ENCODE results near the gene CXCR6.
A peak's percentile ranks its signal among the peaks of the same experiment; 100 is the strongest.

The CXCR6 gene

GRCh38 chr3:45922950-45923590 is 20.2 kb upstream of the CXCR6 start:
- no peak for DNase-seq

- DNase-seq = no peak
Measured at GRCh38 chr3:45923755-45924154, 19.5 kb upstream of the CXCR6 start.

GRCh38 chr3:45927881-45928280 is 15.4 kb upstream of the CXCR6 start:
- DNase-seq = no peak

GRCh38 chr3:45929042-45929679 is 14.1 kb upstream of the CXCR6 start:
- no peak for DNase-seq

GRCh38 chr3:45931496-45931895 is 11.8 kb upstream of the CXCR6 start:
- DNase-seq = peak in 1 of 2 experiments; percentile 21

GRCh38 chr3:45932112-45932511 is 11.2 kb upstream of the CXCR6 start:
- no peak for DNase-seq

- no peak for DNase-seq
Measured at GRCh38 chr3:45933591-45933990, 9.7 kb upstream of the CXCR6 start.

- DNase-seq = no peak
Measured at GRCh38 chr3:45936261-45936660, 7.0 kb upstream of the CXCR6 start.

- no peak for DNase-seq
Measured at GRCh38 chr3:45937206-45938042, 5.8 kb upstream of the CXCR6 start.

- no peak for DNase-seq
Measured at GRCh38 chr3:45938043-45938435, 5.2 kb upstream of the CXCR6 start.

- peak in 1 of 2 experiments; percentile 48 for DNase-seq
Measured at GRCh38 chr3:45938864-45939263, 4.4 kb upstream of the CXCR6 start.

- DNase-seq = no peak
Measured at GRCh38 chr3:45939341-45939771, 3.9 kb upstream of the CXCR6 start.

GRCh38 chr3:45940004-45940780 is 3.1 kb upstream of the CXCR6 start:
- DNase-seq = no peak

GRCh38 chr3:45940781-45941365 is 2.4 kb upstream of the CXCR6 start:
- no peak for DNase-seq

- no peak for DNase-seq
Measured at GRCh38 chr3:45942051-45942825, 1.0 kb upstream of the CXCR6 start.

GRCh38 chr3:45944830-45945620 is 1.8 kb downstream of the CXCR6 start:
- DNase-seq = no peak

GRCh38 chr3:45946307-45946706 is 3.0 kb downstream of the CXCR6 start:
- DNase-seq = no peak

GRCh38 chr3:45946875-45947274 is 3.6 kb downstream of the CXCR6 start:
- DNase-seq = no peak

- no peak for DNase-seq
Measured at GRCh38 chr3:45947361-45947760, 4.1 kb downstream of the CXCR6 start.

- no peak for DNase-seq
Measured at GRCh38 chr3:45948311-45948781, 5.1 kb downstream of the CXCR6 start.

GRCh38 chr3:45948881-45949280 is 5.6 kb downstream of the CXCR6 start:
- no peak for DNase-seq

Data from cerebellar nuclear complex (tissue), 1 donor.